ENCODE data around the gene CSGALNACT2.
"Not testable (repeated sequence)": the region's sequence is repeated elsewhere in the genome, so short reads cannot be mapped to it uniquely, and the experiment has no call there.

CSGALNACT2 gene

GRCh38 chr10:43137717-43138020 is 576 bp upstream of the CSGALNACT2 start:
- peak in 1 of 4 experiments; percentile 20 for DNase-seq (ENCODE audit: low read depth in 4 of 4, low spot score in 1 of 4)

GRCh38 chr10:43138757-43139241 is 554 bp downstream of the CSGALNACT2 start:
- peak; percentile 22 to 39 (median 30) for DNase-seq (ENCODE audit: low read depth in 4 of 4, low spot score in 1 of 4)

GRCh38 chr10:43141421-43141820 is 3.2 kb downstream of the CSGALNACT2 start:
- DNase-seq (ENCODE audit: low read depth in 4 of 4, low spot score in 1 of 4): no peak

GRCh38 chr10:43145311-43145710 is 7.1 kb downstream of the CSGALNACT2 start:
- DNase-seq (ENCODE audit: low read depth in 4 of 4, low spot score in 1 of 4): no peak

GRCh38 chr10:43145936-43146335 is 7.7 kb downstream of the CSGALNACT2 start:
- DNase-seq (ENCODE audit: low read depth in 4 of 4, low spot score in 1 of 4): not testable (repeated sequence)

GRCh38 chr10:43151371-43151770 is 13.1 kb downstream of the CSGALNACT2 start:
- no peak for DNase-seq (ENCODE audit: low read depth in 4 of 4, low spot score in 1 of 4)

- DNase-seq (ENCODE audit: low read depth in 4 of 4, low spot score in 1 of 4): no peak
Measured at GRCh38 chr10:43153901-43154300, 15.7 kb downstream of the CSGALNACT2 start.

GRCh38 chr10:43155221-43155620 is 17.0 kb downstream of the CSGALNACT2 start:
- DNase-seq (ENCODE audit: low read depth in 4 of 4, low spot score in 1 of 4): no peak

- no peak for DNase-seq (ENCODE audit: low read depth in 4 of 4, low spot score in 1 of 4)
Measured at GRCh38 chr10:43155741-43156140, 17.5 kb downstream of the CSGALNACT2 start.

GRCh38 chr10:43156590-43157341 is 18.5 kb downstream of the CSGALNACT2 start:
- no peak for DNase-seq (ENCODE audit: low read depth in 4 of 4, low spot score in 1 of 4)

GRCh38 chr10:43158636-43159035 is 20.4 kb downstream of the CSGALNACT2 start:
- DNase-seq (ENCODE audit: low read depth in 4 of 4, low spot score in 1 of 4): no peak

- DNase-seq (ENCODE audit: low read depth in 4 of 4, low spot score in 1 of 4): peak in 3 of 4 experiments; percentile 12 to 21 (median 20)
Measured at GRCh38 chr10:43160046-43160920, 22.0 kb downstream of the CSGALNACT2 start.

- DNase-seq (ENCODE audit: low read depth in 4 of 4, low spot score in 1 of 4): no peak
Measured at GRCh38 chr10:43160921-43161255, 22.6 kb downstream of the CSGALNACT2 start.

- no peak for DNase-seq (ENCODE audit: low read depth in 4 of 4, low spot score in 1 of 4)
Measured at GRCh38 chr10:43162604-43163003, 24.4 kb downstream of the CSGALNACT2 start.

- DNase-seq (ENCODE audit: low read depth in 4 of 4, low spot score in 1 of 4): no peak
Measured at GRCh38 chr10:43166207-43166879, 28.1 kb downstream of the CSGALNACT2 start.

- no peak for DNase-seq (ENCODE audit: low read depth in 4 of 4, low spot score in 1 of 4)
Measured at GRCh38 chr10:43166880-43167497, 28.7 kb downstream of the CSGALNACT2 start.

GRCh38 chr10:43167498-43167889 is 29.2 kb downstream of the CSGALNACT2 start:
- no peak for DNase-seq (ENCODE audit: low read depth in 4 of 4, low spot score in 1 of 4)

GRCh38 chr10:43170491-43170890 is 32.2 kb downstream of the CSGALNACT2 start:
- DNase-seq (ENCODE audit: low read depth in 4 of 4, low spot score in 1 of 4): no peak

GRCh38 chr10:43172645-43173044 is 34.4 kb downstream of the CSGALNACT2 start:
- no peak for DNase-seq (ENCODE audit: low read depth in 4 of 4, low spot score in 1 of 4)

- DNase-seq (ENCODE audit: low read depth in 4 of 4, low spot score in 1 of 4): no peak
Measured at GRCh38 chr10:43173120-43173519, 34.9 kb downstream of the CSGALNACT2 start.

- no peak for DNase-seq (ENCODE audit: low read depth in 4 of 4, low spot score in 1 of 4)
Measured at GRCh38 chr10:43174969-43175368, 36.7 kb downstream of the CSGALNACT2 start.
